ENCODE results near the gene DEPDC7. TPM values are rescaled to one million over a fixed set of nuclear protein-coding genes. Genes with fewer than 3 reads are reported as not detected.
"Not testable (repeated sequence)": the region's sequence is repeated elsewhere in the genome, so short reads cannot be mapped to it uniquely, and the experiment has no call there.

Gene DEPDC7
- total and polyA plus RNA-seq, 2 of the 13 experiments (the other 11 are each of a cell fraction or from before 2014, with no cell fraction given) = 17.3 to 33.3 TPM

DNA sequence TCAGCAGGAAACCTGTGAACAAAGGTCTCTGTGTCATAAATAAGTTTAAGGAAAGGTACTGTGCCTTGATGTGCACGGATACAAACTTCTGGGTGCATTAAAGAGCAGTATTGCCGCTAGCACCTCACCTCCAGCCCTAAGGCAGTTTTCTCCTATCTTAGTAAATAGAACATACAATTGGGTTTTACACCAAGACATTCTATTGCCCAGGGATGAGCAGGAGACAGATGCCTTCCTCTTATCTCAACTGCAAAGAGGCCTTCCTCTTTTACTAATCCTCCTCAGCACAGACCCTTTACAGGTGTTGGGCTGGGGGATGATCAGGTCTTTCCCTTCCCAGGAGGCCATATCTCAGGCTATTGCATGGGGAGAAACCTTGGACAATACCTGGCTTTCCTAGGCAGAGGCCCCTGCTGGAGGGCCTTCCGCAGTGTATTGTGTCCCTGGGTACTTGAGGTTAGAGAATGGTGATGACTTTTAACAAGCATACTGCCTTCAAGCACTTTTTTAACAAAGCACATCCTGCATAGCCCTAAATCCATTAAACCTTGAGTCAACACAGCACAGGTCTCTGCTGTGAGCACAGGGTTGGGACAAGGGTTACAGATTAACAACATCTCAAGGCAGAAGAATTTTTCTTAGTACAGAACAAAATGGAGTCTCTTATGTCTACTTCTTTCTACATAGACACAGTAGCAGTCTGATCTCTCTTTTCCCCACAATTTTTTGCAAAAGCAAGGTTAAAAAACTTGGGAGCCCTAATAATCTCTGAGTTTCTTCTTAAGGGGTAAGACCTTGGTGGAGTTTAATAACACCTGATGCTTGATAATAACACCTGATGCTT is 34.1 kb downstream of the DEPDC7 start:
- BruUV-seq (replicated peaks); CTCF ChIA-PET (ENCODE audit: low intra/inter-chr PET ratio, low total read pairs); H3K4me3 ChIP-seq (replicated peaks in 1 of 3; ENCODE audit: insufficient read depth in 1 of 3, low read depth in 2 of 3, low read length in 3 of 3); H2AFZ ChIP-seq (ENCODE audit: low read length); H3K27ac ChIP-seq (ENCODE audit: extremely low read length, insufficient read depth, low read length); H3K36me3 ChIP-seq (replicated peaks in 1 of 2; ENCODE audit: control insufficient read depth in 1 of 2, insufficient read depth in 2 of 2, low read length in 2 of 2); H3K27me3 ChIP-seq (ENCODE audit: control insufficient read depth in 1 of 2, insufficient read depth in 2 of 2, low read length in 2 of 2); H4K20me1 ChIP-seq (ENCODE audit: insufficient read depth, low read length); H3K79me2 ChIP-seq (ENCODE audit: insufficient read depth, low read length); FAIRE-seq; H3K9me3 ChIP-seq (ENCODE audit: low read length); intact Hi-C loops (cut with micrococcal nuclease; ENCODE audit: unreplicated experiment); in situ Hi-C loops (cut with HindIII; ENCODE audit: extremely low pct_ligation_motif_present, low pct_unique_long_range_greater_than_20kb); H3K4me2 ChIP-seq (ENCODE audit: low read depth, low read length); DNase-seq (ENCODE audit: low spot score); H3K9ac ChIP-seq (ENCODE audit: insufficient read depth, low read depth, low read length); TF ChIP-seq SOX13 (IDR thresholded peaks at IDR 0.05): not testable (repeated sequence)
- TF ChIP-seq SOX13 (CRISPR knock-in tag; conservative IDR thresholded peaks at IDR 0.05 in 1 of 2, IDR thresholded peaks at IDR 0.05 in 1 of 2) = 0 out of 4 replicates have a peak, but pooled peaks of 1 of the 2 experiments have one; percentile 41
- WGBS (ENCODE audit: low lambda C conversion rate) = 88% methylated on average over 3 of the region's 3 CpGs
- peaks cover 53% of the 10 kb centered on the region for H3K4me1 ChIP-seq (ENCODE audit: insufficient read depth, low read length)
- POLR2A ChIA-PET = interaction anchor here (1.7 kb wide), 1 partner anchor 12 kb away, joined by 3 read pairs; no protein-coding TSS in a partner anchor
- peak; percentile 72 for ATAC-seq

DNA sequence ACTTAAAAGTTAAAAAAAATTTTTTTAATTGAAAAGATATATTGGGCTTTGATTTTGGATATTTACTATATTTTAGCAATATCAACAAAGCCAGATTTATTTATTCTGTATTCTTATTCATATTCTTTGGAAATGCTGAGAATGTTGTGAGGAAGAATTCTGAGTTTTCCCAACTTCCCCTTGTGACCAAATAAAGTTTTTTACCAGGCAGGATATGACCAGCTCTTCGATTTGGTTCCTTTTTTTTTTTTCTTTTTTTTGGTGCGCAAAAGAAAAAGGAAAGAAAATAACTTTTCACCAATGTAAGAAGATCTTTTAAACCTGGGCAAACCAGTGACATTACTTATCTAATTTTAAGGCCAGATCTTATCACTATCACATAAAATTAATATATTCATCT is 36.6 kb downstream of the DEPDC7 start:
- H3K4me2 ChIP-seq (ENCODE audit: low read depth, low read length) = no peak overlapping the region
- ChIA-PET CTCF (ENCODE audit: low intra/inter-chr PET ratio, low total read pairs) (no interaction called here), POLR2A (no interaction called here)
- in situ Hi-C loops (cut with HindIII; ENCODE audit: extremely low pct_ligation_motif_present, low pct_unique_long_range_greater_than_20kb) = no loop called here
- no peak overlapping the region for H3K9ac ChIP-seq (ENCODE audit: insufficient read depth, low read depth, low read length)
- H3K9me3 ChIP-seq (ENCODE audit: low read length) = no peaks in the 10 kb centered on the region
- no peak overlapping the region for H3K27ac ChIP-seq (ENCODE audit: extremely low read length, insufficient read depth, low read length)
- no peak for FAIRE-seq
- H3K79me2 ChIP-seq (ENCODE audit: insufficient read depth, low read length) = no peaks in the 10 kb centered on the region
- ATAC-seq = no peak
- H2AFZ ChIP-seq (ENCODE audit: low read length) = no peak overlapping the region
- no peaks in the 10 kb centered on the region for H3K27me3 ChIP-seq (ENCODE audit: control insufficient read depth in 1 of 2, insufficient read depth in 2 of 2, low read length in 2 of 2)
- no peaks in the 10 kb centered on the region for H4K20me1 ChIP-seq (ENCODE audit: insufficient read depth, low read length)
- no peak for DNase-seq (ENCODE audit: low spot score)
- H3K4me3 ChIP-seq (replicated peaks in 1 of 3; ENCODE audit: insufficient read depth in 1 of 3, low read depth in 2 of 3, low read length in 3 of 3) = no peak overlapping the region
- no peaks in the 10 kb centered on the region; a peak in 1 of 5 replicates for H3K36me3 ChIP-seq (replicated peaks in 1 of 2; ENCODE audit: control insufficient read depth in 1 of 2, insufficient read depth in 2 of 2, low read length in 2 of 2)
- intact Hi-C loops (cut with micrococcal nuclease; ENCODE audit: unreplicated experiment) = no loop called here
- no TSS peak for BruUV-seq (replicated peaks)
- peaks cover 30% of the 10 kb centered on the region for H3K4me1 ChIP-seq (ENCODE audit: insufficient read depth, low read length)
- 82% methylated on average over 2 of the region's 2 CpGs for WGBS (ENCODE audit: low lambda C conversion rate)
- TF ChIP-seq PITX1 (CRISPR knock-in tag; IDR thresholded peaks at IDR 0.05) = no peak
- TF ChIP-seq, protein P1, sequence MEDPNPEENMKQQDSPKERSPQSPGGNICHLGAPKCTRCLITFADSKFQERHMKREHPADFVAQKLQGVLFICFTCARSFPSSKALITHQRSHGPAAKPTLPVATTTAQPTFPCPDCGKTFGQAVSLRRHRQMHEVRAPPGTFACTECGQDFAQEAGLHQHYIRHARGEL (CRISPR knock-in tag; IDR thresholded peaks at IDR 0.05) = no peak
- TF ChIP-seq ZNF839 (CRISPR knock-in tag; IDR thresholded peaks at IDR 0.05; ENCODE audit: borderline replicate concordance) = no peak
- TF ChIP-seq STAT5B (CRISPR knock-in tag; IDR thresholded peaks at IDR 0.05) = no peak
- TF ChIP-seq, protein P2, sequence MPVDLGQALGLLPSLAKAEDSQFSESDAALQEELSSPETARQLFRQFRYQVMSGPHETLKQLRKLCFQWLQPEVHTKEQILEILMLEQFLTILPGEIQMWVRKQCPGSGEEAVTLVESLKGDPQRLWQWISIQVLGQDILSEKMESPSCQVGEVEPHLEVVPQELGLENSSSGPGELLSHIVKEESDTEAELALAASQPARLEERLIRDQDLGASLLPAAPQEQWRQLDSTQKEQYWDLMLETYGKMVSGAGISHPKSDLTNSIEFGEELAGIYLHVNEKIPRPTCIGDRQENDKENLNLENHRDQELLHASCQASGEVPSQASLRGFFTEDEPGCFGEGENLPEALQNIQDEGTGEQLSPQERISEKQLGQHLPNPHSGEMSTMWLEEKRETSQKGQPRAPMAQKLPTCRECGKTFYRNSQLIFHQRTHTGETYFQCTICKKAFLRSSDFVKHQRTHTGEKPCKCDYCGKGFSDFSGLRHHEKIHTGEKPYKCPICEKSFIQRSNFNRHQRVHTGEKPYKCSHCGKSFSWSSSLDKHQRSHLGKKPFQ (CRISPR knock-in tag; IDR thresholded peaks at IDR 0.05; ENCODE audit: insufficient replicate concordance) = no peak
- TF ChIP-seq, protein P3, sequence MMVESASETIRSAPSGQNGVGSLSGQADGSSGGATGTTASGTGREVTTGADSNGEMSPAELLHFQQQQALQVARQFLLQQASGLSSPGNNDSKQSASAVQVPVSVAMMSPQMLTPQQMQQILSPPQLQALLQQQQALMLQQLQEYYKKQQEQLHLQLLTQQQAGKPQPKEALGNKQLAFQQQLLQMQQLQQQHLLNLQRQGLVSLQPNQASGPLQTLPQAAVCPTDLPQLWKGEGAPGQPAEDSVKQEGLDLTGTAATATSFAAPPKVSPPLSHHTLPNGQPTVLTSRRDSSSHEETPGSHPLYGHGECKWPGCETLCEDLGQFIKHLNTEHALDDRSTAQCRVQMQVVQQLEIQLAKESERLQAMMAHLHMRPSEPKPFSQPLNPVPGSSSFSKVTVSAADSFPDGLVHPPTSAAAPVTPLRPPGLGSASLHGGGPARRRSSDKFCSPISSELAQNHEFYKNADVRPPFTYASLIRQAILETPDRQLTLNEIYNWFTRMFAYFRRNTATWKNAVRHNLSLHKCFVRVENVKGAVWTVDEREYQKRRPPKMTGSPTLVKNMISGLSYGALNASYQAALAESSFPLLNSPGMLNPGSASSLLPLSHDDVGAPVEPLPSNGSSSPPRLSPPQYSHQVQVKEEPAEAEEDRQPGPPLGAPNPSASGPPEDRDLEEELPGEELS (CRISPR knock-in tag; IDR thresholded peaks at IDR 0.05) = no peak
